Subcutaneous adipose tissue (tissue), 4 donors: ENCODE results near the gene OR6Y1. TPM values are rescaled to one million over a fixed set of nuclear protein-coding genes. Genes with fewer than 3 reads are reported as not detected.

Experiments
- CTCF ChIP-seq: fragments of 450-650 bp; IDR thresholded peaks from one replicate; pipeline ENCODE4 v1.5.1; 2016; ENCODE audit warnings: low read depth, mild to moderate bottlenecking, control low read depth, antibody characterized with exemption, moderate library complexity
- total RNA-seq, 4 donors: library from RNA; depleted of rRNA; stranded (reverse); fragments of >200 nt; gene quantifications; one replicate each; pipeline ENCODE4 v1.1.0, GENCODE V29; 2016

Gene OR6Y1
- total RNA-seq, 4 donors from 2014 or later = not detected

DNA sequence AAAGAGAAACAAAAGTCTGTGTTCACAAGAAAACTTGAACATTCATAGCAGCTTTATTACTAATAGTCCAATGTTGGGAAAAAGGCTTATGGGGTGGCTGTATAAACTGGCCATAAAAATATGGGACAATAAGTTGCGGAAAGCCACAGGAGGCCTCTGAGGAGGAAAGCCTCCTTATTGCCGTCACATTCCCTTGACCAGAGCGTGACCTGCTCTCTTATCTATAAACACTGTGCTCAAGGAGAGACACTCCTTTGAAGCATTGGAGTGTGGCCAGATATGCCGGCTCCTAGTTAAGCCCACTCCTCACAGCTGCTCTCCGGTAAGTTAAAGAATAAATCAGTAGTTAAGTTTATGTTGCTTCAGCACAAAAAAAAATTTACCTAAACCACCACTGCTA lies 19.7 kb downstream of the OR6Y1 start:
- no peak for TF ChIP-seq CTCF

DNA sequence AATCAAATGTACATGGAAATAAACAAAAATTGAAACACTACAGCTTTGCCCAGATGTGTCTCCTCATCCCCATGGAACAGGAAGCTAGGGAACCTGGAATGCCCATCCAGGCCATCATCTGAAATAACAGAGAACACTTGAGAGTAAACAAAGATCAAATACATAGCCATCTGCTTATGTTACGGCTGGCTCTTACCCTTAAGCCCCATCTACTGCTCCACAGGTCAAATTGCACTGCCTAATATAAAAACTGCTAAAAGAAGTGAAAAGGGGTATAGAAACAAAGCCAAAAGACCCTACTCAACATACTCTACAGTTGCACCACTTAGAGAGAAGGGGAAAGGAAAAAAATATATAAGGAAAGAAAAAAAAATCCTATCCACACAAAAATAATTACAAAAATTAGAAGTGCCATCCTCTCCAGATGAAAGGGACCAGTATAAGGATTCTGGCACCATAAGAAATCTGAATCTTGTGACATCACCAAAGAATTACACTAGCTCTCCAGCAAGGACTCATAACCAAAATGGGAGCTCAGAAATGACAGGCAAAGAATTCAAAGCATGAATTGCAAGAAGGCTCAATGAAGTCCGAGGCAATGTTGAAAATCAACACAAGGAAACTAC lies 26.9 kb downstream of the OR6Y1 start:
- no peak for TF ChIP-seq CTCF

DNA sequence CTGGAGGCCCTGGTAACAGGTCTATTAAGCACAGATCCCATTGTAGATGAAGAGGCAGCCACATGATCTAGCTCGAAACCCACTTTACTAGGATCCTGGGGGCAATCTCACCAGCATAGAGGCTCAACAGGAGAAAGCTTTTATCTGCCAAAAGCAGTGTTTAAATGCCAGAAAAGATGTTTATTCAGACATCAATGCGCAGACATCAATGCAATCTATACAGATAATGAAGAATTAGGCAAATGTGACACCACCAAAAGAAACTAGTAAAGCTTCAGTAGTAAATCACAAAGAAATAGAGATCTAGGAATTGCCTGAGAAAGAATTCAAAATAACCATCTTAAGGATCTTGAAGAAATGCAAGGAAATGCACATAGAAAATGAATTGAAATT lies 32.5 kb downstream of the OR6Y1 start:
- TF ChIP-seq CTCF = no peak

DNA sequence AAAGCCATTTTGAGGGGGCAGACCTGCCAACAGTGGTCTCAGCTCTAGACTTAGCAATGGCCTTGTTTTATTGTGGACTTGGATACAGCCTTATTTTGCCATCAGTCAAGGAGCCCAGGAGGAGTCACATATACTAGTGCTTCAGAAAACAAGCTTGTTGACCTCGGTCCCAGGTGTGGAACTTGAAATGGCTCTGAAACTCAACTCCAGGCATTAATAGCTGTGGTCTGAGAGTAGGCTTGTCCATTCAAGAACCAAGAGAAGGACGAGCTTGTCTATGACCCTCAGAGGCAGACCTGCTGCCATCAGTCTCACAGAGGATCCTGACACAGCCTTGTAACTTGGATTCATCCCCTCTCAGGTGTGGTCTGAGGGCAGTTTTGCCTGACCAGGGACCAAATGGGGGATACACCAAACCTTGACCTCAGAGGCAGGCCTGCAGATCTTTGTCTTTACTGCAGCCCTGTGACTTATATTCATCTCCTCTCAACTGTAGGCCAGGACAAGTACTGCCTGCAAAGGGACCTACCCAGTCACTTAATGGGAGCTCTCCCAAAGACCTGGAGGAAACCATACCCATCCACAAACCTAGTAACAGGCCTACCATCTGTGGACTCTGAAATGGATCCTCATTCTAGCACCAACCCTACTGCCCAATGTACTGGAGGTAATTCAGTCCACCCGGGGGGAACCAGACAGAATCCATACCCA lies 33.1 kb downstream of the OR6Y1 start:
- no peak for TF ChIP-seq CTCF

- no peak for TF ChIP-seq CTCF
These were observed 34.2 kb downstream of the OR6Y1 start for GRCh38 chr1:158520021-158520420.

GRCh38 chr1:158516966-158517365 lies 37.2 kb downstream of the OR6Y1 start:
- TF ChIP-seq CTCF = no peak

DNA sequence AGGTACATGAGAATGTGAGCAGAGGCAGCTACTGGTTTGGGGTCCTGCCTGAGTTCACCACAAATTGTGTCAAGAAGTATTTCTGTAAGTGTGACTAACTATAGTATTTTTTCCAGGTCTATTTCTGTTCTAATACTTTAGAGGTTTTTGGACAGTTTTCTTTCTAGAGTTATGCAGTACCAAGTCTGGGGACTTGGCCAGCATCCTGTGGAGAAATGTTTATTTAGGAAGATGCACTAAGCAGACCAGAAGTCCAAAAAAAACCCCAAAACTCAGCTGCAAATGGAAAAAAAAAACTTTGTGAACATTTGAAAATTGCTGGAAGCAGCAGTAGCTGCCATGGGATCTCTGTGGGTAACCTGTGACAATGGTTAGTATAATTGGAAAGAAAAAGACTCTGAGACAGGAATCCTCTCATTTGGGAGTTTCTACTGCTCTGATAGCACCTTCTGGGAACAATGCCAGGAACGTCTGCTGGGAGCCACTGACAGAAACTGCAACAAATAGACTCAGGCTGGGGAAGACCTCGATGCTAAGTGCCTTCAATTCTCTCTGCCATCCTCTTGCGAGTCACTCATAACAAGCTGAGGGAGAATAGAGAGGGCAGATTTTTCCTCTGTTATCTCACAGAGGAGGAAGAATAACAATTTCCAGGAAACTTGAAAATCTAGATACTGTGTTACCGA lies 44.6 kb downstream of the OR6Y1 start:
- TF ChIP-seq CTCF = no peak
